Activated naive CD8-positive, alpha-beta T cell treated with anti-CD3 and anti-CD28 coated beads, Interleukin-2, amount 50 U/mL, for 24 hours (primary cell): ENCODE measurements around the gene SLC25A45.

Experiments used
- ATAC-seq: fragments of 150-1000 bp; cut with Tn5 transposase; one replicate; pipeline ENCODE4 v1.10.0; 2021
- DNase-seq: peaks from one replicate; pipeline ENCODE4 v3.0.0; 2021
- H3K27ac Mint-ChIP-seq: one replicate; pipeline ENCODE4 v1.8.0; 2021; ENCODE audit warnings: mild to moderate bottlenecking, mixed read lengths
- H3K27me3 Mint-ChIP-seq: one replicate; pipeline ENCODE4 v1.8.0; 2021; ENCODE audit warnings: mixed read lengths
- H3K36me3 Mint-ChIP-seq: one replicate; pipeline ENCODE4 v1.8.0; 2021; ENCODE audit warnings: low read depth, mixed read lengths
- H3K4me1 Mint-ChIP-seq: one replicate; pipeline ENCODE4 v1.8.0; 2021; ENCODE audit warnings: mixed read lengths
- H3K4me3 Mint-ChIP-seq: one replicate; pipeline ENCODE4 v1.8.0; 2021; ENCODE audit warnings: mild to moderate bottlenecking, moderate library complexity, mixed read lengths
- H3K9me3 Mint-ChIP-seq: one replicate; pipeline ENCODE4 v1.8.0; 2021; ENCODE audit warnings: mixed read lengths

SLC25A45 gene

GRCh38 chr11:65401803-65402248, 19.4 kb upstream of the SLC25A45 start:
- ATAC-seq (no peak), DNase-seq (no peak)
- Mint-ChIP-seq H3K27ac (no peak overlapping the region), H3K4me3 (no peak overlapping the region), H3K9me3 (no peaks in the 10 kb centered on the region), H3K36me3 (peaks cover 18% of the 10 kb centered on the region), H3K27me3 (no peaks in the 10 kb centered on the region), H3K4me1 (peaks cover 5% of the 10 kb centered on the region)

DNA sequence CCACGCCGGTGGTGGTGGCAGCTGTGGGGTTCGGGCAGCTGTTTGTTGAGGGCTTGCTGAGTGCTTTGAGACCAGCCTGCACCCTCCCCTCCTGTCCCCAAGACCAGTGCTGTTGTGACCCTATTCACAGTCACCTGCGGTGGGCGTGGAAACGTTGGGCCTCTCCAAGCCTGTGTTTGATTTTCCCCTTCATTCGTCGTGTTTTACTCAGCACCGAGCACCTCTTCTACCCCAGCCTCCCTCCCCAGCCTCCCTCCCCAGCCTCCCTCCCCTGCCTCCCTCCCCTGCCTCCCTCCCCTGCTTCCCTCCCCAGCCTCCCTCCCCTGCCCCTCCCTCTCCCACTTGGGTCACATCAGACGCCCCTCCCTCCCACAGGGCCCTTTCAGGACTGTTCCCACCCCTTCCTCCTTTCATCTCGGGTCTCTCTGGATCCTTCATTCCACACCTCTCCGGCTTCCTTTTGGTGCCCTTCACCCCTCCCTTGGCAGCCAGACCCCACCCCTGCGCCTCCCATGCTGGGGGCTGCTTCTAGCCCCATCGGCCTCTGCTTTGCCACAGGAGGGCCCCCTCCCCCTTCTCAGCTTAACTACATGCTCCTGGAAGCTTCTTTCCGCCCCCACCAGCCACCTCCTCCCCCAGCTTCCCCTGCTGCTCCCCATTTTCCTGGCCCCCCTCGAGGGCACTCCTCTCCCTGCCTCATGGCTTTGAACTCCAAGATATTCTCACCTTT, 18.8 kb upstream of the SLC25A45 start:
- peaks cover 5% of the 10 kb centered on the region for H3K4me1 Mint-ChIP-seq
- ATAC-seq (no peak), DNase-seq (no peak)
- H3K27ac Mint-ChIP-seq = no peak overlapping the region
- H3K27me3 Mint-ChIP-seq = no peaks in the 10 kb centered on the region
- peaks cover 18% of the 10 kb centered on the region for H3K36me3 Mint-ChIP-seq
- H3K4me3 Mint-ChIP-seq = no peak overlapping the region
- no peaks in the 10 kb centered on the region for H3K9me3 Mint-ChIP-seq

- Mint-ChIP-seq H3K27me3 (no peaks in the 10 kb centered on the region), H3K27ac (no peak overlapping the region), H3K9me3 (no peaks in the 10 kb centered on the region), H3K4me3 (no peak overlapping the region), H3K4me1 (peaks cover 5% of the 10 kb centered on the region), H3K36me3 (peaks cover 18% of the 10 kb centered on the region)
- DNase-seq = no peak
- ATAC-seq = no peak
Observed at GRCh38 chr11:65400307-65401072, 18.0 kb upstream of the SLC25A45 start.

- DNase-seq = no peak
- Mint-ChIP-seq H3K27ac (no peak overlapping the region), H3K4me3 (no peak overlapping the region), H3K36me3 (peaks cover 16% of the 10 kb centered on the region), H3K4me1 (peaks cover 5% of the 10 kb centered on the region), H3K9me3 (no peaks in the 10 kb centered on the region), H3K27me3 (no peaks in the 10 kb centered on the region)
- ATAC-seq = no peak
Observed at GRCh38 chr11:65399845-65400244, 17.4 kb upstream of the SLC25A45 start.

DNA sequence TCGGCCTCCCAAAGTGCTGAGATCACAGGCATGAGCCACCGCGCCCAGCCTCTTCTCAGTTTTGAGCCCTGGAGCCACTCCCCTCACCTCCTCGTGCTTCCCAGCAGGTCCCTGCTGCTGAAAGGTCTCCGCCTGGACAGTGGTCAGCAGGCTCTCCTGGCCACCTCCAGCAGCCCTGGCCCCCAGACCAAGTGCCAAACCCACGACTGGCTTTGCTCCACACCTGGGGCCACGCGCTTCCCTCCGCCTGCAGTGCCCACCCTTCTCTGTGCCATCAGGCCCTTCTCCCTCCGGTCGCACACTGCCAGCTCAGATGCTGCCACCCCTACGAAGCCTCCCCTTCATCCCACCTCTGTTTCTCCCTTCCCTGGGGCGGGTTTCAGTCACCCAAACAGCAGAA, 16.8 kb upstream of the SLC25A45 start:
- peaks cover 16% of the 10 kb centered on the region for H3K36me3 Mint-ChIP-seq
- no peaks in the 10 kb centered on the region for H3K27me3 Mint-ChIP-seq
- DNase-seq (no peak), ATAC-seq (no peak)
- peaks cover 5% of the 10 kb centered on the region for H3K4me1 Mint-ChIP-seq
- H3K27ac Mint-ChIP-seq = no peak overlapping the region
- no peak overlapping the region for H3K4me3 Mint-ChIP-seq
- no peaks in the 10 kb centered on the region for H3K9me3 Mint-ChIP-seq

DNA sequence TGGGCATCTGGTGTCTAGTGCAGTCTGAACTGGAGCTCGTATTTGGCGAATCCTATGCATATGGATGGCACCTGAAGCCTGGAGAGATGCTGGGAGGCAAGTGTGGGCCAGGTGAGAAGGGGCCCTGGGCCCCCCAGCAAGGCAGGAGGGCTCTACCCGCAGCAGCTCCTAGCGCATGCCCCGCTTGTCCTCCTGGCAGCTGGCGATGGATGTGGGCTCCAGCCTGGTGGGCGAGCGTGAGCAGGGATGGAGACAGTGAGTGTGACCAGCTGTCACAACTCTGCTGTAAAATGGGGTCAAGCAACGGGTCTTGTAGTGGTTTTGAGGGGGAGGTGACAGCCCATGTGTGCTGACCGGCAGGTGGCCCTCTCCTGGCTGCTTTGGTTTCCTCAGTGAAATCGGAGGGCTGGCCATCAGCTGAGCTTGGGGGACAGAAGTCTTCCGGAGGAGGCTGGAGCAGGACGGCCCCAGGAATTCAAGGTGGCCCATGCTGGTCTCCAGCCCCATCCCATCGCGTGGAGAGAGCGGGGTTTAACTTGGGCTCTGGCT, 16.0 kb upstream of the SLC25A45 start:
- ATAC-seq (no peak), DNase-seq (no peak)
- Mint-ChIP-seq H3K4me1 (peaks cover 2% of the 10 kb centered on the region), H3K9me3 (no peaks in the 10 kb centered on the region), H3K36me3 (peaks cover 16% of the 10 kb centered on the region), H3K27ac (no peak overlapping the region), H3K27me3 (no peaks in the 10 kb centered on the region), H3K4me3 (no peak overlapping the region)

DNA sequence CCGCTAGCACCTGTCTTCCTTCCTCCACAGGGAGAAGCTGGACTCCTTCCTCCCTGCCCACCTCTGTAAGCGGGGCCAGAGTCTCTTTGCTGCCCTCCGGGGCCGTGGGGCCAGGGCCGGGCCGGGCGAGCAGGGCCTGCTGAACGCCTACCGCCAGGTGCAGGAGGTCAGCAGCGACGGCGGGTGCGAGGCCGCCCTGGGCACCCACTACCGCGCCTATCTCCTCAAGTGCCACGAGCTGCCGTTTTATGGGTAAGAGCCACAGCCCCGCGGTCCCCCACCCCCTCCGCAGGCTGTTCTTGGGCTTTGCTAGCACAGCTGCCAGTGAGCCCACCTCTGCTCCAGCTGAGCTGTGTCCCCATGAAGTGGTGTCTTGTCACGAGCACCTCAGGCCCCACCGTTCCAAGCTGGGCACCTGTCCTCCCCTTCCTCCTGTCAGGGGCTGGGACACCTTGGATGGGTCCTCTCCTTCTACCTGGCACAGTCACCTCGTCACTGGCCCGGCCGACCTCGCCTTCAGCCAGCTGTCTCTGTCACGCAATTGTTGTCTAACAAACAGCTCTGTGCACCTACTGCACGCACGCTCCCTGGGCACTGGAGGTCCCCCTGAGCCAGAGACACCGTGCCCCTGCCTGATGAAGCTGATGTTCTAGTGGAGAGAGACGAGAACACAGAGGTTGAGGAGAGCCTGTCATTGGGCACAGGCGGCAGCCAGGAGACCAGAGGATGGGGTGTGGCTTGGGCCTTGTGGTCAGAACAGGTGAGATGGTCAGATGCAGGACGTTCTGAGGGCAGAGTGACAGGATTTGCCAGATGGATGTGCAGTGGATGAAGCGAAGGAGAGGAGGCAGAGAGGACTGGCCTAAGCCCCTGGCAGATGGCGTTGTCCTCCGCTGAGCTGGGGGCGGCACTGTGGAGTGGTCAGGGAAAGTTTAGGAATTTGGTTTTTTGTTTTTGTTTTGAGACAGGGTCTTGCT, 14.6 kb upstream of the SLC25A45 start:
- H3K36me3 Mint-ChIP-seq = peaks cover 13% of the 10 kb centered on the region
- H3K27ac Mint-ChIP-seq = no peak overlapping the region
- H3K4me1 Mint-ChIP-seq = no peaks in the 10 kb centered on the region
- ATAC-seq (no peak), DNase-seq (no peak)
- no peaks in the 10 kb centered on the region for H3K9me3 Mint-ChIP-seq
- H3K27me3 Mint-ChIP-seq = no peaks in the 10 kb centered on the region
- no peak overlapping the region for H3K4me3 Mint-ChIP-seq

DNA sequence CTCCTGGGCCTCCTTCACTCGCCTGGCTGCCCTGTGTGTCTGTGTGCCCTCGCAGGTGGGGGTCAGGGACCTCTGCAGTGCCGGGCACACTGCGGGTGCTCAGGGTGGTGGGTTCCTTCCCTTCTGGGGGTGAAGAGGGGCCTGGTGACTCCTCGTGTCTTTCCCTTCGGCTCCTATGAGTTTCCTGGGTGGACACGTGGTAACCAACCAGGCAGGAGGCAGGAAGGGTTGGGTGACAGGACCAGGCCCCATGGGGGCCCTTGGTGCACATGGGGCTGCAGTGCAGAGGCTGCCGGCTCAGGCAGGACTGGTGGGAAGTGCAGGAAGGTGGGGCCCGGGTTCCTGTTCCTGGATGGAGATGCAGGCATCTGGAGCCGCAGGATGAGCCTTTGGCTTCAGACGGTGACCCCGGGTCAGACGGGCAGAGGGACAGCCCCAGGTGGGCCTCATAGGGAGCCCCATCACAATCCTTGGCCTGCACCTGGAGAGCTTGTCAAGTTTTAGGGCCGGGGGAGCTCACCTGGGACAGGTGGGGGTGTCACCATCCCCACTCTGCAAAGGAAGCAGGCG, 13.6 kb upstream of the SLC25A45 start:
- ATAC-seq (no peak), DNase-seq (no peak)

GRCh38 chr11:65394125-65394536, 11.7 kb upstream of the SLC25A45 start:
- peaks cover 9% of the 10 kb centered on the region for H3K4me1 Mint-ChIP-seq
- DNase-seq = no peak
- ATAC-seq = no peak
- no peaks in the 10 kb centered on the region for H3K9me3 Mint-ChIP-seq
- no peaks in the 10 kb centered on the region for H3K27me3 Mint-ChIP-seq
- H3K36me3 Mint-ChIP-seq = peaks cover 10% of the 10 kb centered on the region
- H3K4me3 Mint-ChIP-seq = no peak overlapping the region
- H3K27ac Mint-ChIP-seq = no peak overlapping the region

More for the DNA sequence above, 13.6 kb upstream of the SLC25A45 start:
- H3K27me3 Mint-ChIP-seq = no peaks in the 10 kb centered on the region
- no peak overlapping the region for H3K27ac Mint-ChIP-seq
- H3K4me3 Mint-ChIP-seq = no peak overlapping the region
- peaks cover 13% of the 10 kb centered on the region for H3K36me3 Mint-ChIP-seq
- no peaks in the 10 kb centered on the region for H3K9me3 Mint-ChIP-seq
- H3K4me1 Mint-ChIP-seq = no peaks in the 10 kb centered on the region

DNA sequence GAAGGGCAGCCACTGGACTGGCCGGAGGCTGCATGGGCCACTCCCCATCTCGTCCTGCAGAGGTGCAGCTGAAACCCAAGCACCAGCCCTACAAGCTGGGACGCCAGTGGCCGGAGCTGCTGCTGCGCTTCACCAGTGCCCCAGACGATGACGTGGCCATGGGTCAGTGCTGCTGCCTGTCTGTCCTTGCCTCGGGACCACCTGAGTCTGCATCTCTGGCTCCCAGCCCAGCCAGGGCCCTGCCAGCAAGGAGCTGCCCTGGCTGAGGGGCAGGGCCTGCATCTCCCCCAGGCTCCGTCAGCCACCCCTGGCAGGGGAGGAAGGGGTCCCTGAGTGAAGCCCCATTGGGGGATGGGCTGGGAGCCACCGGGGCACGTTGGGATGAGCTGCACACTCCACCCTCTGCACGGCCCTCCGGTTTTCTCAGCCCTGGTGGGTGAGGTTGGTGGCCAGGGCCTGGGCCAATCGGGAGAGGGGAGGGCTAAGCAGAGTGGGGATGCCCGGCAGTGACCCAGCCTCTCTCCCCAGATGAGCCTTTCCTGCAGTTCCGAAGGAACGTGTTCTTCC, 11.2 kb upstream of the SLC25A45 start:
- Mint-ChIP-seq H3K27ac (no peak overlapping the region), H3K36me3 (peaks cover 13% of the 10 kb centered on the region), H3K9me3 (no peaks in the 10 kb centered on the region), H3K4me3 (no peak overlapping the region), H3K27me3 (no peaks in the 10 kb centered on the region), H3K4me1 (peaks cover 15% of the 10 kb centered on the region)
- no peak for DNase-seq
- no peak for ATAC-seq

DNA sequence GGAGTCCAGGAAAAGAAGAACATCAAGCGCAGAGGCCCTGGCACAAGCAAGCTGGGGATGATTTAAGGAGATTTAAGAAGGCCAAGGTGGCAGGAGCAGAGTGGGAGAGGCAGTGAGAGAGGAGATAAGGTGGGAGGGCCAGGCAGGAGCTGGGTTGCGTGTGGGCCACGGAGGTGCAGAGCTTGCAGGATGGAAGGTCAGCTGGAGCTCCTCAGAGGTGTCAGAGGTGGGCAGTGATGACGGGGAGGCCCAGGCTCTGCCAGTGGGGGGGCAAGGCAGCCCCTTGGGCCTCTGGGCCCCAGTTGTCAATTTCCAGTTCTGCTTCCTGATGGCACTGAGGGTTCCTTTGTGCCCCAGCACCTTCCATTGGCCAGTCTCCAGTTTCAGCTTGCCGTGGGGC, 10.5 kb upstream of the SLC25A45 start:
- no peaks in the 10 kb centered on the region for H3K9me3 Mint-ChIP-seq
- H3K27me3 Mint-ChIP-seq = no peaks in the 10 kb centered on the region
- no peak overlapping the region for H3K4me3 Mint-ChIP-seq
- DNase-seq (no peak), ATAC-seq (no peak)
- no peak overlapping the region for H3K27ac Mint-ChIP-seq
- peaks cover 22% of the 10 kb centered on the region for H3K4me1 Mint-ChIP-seq
- peaks cover 9% of the 10 kb centered on the region for H3K36me3 Mint-ChIP-seq

DNA sequence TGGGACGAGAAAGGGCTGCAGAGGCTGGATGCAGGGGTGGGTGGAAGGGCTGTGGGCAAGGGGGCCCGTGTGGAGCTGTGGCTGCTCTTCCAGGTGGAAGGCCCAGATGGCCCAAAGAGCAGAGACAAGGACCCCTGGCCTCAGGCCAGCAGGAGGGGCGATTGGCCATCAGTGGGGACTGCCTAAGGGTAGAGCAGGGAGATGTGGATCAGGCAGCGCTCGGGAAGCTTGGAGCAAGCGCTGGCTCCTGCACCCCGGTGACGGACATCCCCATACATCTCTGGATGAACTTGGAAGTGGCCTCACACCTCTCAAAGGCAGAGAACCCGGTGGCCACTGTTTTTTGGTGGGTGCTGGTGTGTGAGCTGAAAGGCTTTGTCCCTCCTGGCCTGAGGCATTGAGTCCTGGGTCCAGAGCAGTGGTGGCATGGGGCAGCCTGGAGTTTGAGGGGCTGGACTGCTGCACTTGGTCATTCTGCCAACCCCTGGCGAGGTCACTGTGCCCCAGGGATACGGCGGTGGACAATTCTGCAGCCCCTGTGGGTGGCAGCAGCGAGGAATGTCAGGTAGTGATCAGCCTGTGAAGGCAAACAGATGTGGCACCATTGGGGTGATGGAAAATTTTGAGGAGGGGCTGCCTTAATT, 9.9 kb upstream of the SLC25A45 start:
- Mint-ChIP-seq H3K27ac (no peak overlapping the region), H3K36me3 (peaks cover 7% of the 10 kb centered on the region)

GRCh38 chr11:65390996-65391395, 8.6 kb upstream of the SLC25A45 start:
- Mint-ChIP-seq H3K27me3 (no peaks in the 10 kb centered on the region), H3K9me3 (no peaks in the 10 kb centered on the region), H3K27ac (no peak overlapping the region), H3K4me1 (peaks cover 34% of the 10 kb centered on the region), H3K4me3 (no peak overlapping the region), H3K36me3 (peaks cover 5% of the 10 kb centered on the region)
- DNase-seq (no peak), ATAC-seq (no peak)

More for the DNA sequence above, 9.9 kb upstream of the SLC25A45 start:
- Mint-ChIP-seq H3K27me3 (no peaks in the 10 kb centered on the region), H3K4me3 (no peak overlapping the region), H3K9me3 (no peaks in the 10 kb centered on the region), H3K4me1 (peaks cover 26% of the 10 kb centered on the region)
- DNase-seq = no peak
- ATAC-seq = no peak
